Vagina (tissue), 2 donors: Measurements from ENCODE around the gene SH3BP5. TPM values are rescaled to one million over a fixed set of nuclear protein-coding genes. Genes with fewer than 3 reads are reported as not detected.

Experiments used
- DNase-seq, 2 donors: peaks; one replicate each; pipeline ENCODE4 v3.0.0-alpha.2; 2017; ENCODE audit errors: extremely low spot score in 2 of 2
- H3K27ac ChIP-seq: fragments of 200-600 bp; sonication (generic); one replicate; pipeline ENCODE4 v1.5.1; 2019
- H3K27me3 ChIP-seq: fragments of 200-600 bp; sonication (generic); one replicate; pipeline ENCODE4 v1.5.1; 2019
- H3K36me3 ChIP-seq, 2 donors: fragments of 200-600 bp; sonication (generic); one replicate each; pipeline ENCODE4 v1.5.1; 2017 to 2019
- H3K4me1 ChIP-seq: fragments of 200-600 bp; sonication (generic); one replicate; pipeline ENCODE4 v1.5.1; 2019
- H3K4me3 ChIP-seq, 2 donors: fragments of 200-600 bp; sonication (generic); 1 replicate in 1 of 2; 2 replicates in 1 of 2; pipeline ENCODE4 v1.5.1; 2016 to 2019
- H3K9me3 ChIP-seq: fragments of 200-600 bp; sonication (generic); one replicate; pipeline ENCODE4 v1.5.1; 2019
- POLR2A ChIP-seq, 2 donors: fragments of 450-650 bp; IDR thresholded peaks; one replicate each; pipeline ENCODE4 v1.6.1; 2017; ENCODE audit warnings: antibody characterized with exemption in 2 of 2, mild to moderate bottlenecking in 2 of 2, moderate library complexity in 2 of 2
- POLR2AphosphoS5 ChIP-seq, 2 donors: sonication (generic); formaldehyde crosslinking; IDR thresholded peaks; one replicate each; pipeline ENCODE4 v1.9.0; 2017; ENCODE audit warnings: antibody characterized with exemption in 2 of 2, mild to moderate bottlenecking in 2 of 2, low read depth in 1 of 2; ENCODE audit not compliant: insufficient read depth in 1 of 2
- intact Hi-C: fragments of 100-400 bp; cut with DNase I; formaldehyde crosslinking; loops from one replicate; pipeline ENCODE4 v1.15.1; 2023
- total RNA-seq: library from RNA; depleted of rRNA; stranded (reverse); fragments of >200 nt; gene quantifications from one replicate; pipeline ENCODE4 v1.2.3, GENCODE V29; 2016
- TF ChIP-seq, protein P1 (sequence below), 3 experiments: fragments of 450-650 bp in 2 of 3; fragments of 200-600 bp in 1 of 3; sonication (generic) in 1 of 3; IDR thresholded peaks; one replicate each; pipeline ENCODE4 v1.5.1; 2017 to 2019; ENCODE audit warnings: antibody characterized with exemption in 3 of 3, mild to moderate bottlenecking in 2 of 3, moderate library complexity in 2 of 3

The SH3BP5 gene
- total RNA-seq, 1 donor from 2014 or later = 78.6 TPM

- DNase-seq = no peak
- Histone ChIP-seq H3K9me3 (no peaks in the 10 kb centered on the region), H3K27me3 (no peaks in the 10 kb centered on the region), H3K36me3 (peaks cover 0 to 77% of the 10 kb centered on the region in 2 donors), H3K4me1 (no peaks in the 10 kb centered on the region), H3K4me3 (no peak overlapping the region), H3K27ac (no peak overlapping the region)
- no peak for TF ChIP-seq POLR2A (IDR thresholded peaks at IDR 0.05)
- TF ChIP-seq, protein P1, sequence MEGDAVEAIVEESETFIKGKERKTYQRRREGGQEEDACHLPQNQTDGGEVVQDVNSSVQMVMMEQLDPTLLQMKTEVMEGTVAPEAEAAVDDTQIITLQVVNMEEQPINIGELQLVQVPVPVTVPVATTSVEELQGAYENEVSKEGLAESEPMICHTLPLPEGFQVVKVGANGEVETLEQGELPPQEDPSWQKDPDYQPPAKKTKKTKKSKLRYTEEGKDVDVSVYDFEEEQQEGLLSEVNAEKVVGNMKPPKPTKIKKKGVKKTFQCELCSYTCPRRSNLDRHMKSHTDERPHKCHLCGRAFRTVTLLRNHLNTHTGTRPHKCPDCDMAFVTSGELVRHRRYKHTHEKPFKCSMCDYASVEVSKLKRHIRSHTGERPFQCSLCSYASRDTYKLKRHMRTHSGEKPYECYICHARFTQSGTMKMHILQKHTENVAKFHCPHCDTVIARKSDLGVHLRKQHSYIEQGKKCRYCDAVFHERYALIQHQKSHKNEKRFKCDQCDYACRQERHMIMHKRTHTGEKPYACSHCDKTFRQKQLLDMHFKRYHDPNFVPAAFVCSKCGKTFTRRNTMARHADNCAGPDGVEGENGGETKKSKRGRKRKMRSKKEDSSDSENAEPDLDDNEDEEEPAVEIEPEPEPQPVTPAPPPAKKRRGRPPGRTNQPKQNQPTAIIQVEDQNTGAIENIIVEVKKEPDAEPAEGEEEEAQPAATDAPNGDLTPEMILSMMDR (IDR thresholded peaks at IDR 0.05) = no peak
- TF ChIP-seq POLR2AphosphoS5 (IDR thresholded peaks at IDR 0.05; ENCODE audit: insufficient read depth in 1 of 2, low read depth in 1 of 2) = no peak
- intact Hi-C loops = no loop called here
Measured at GRCh38 chr3:15220661-15221060, 111.7 kb downstream of the SH3BP5 start.

- no peaks in the 10 kb centered on the region for H3K4me1 ChIP-seq
- H3K27me3 ChIP-seq = no peaks in the 10 kb centered on the region
- TF ChIP-seq, protein P1 (IDR thresholded peaks at IDR 0.05) = no peak
- TF ChIP-seq POLR2A (IDR thresholded peaks at IDR 0.05) (no peak), POLR2AphosphoS5 (IDR thresholded peaks at IDR 0.05; ENCODE audit: insufficient read depth in 1 of 2, low read depth in 1 of 2) (no peak)
- H3K9me3 ChIP-seq = no peaks in the 10 kb centered on the region
- intact Hi-C loops = no loop called here
- peaks cover 0 to 81% of the 10 kb centered on the region in 2 donors for H3K36me3 ChIP-seq
- no peak overlapping the region for H3K27ac ChIP-seq
- no peak for DNase-seq
- H3K4me3 ChIP-seq = no peak overlapping the region
Measured at GRCh38 chr3:15220056-15220455, 112.3 kb downstream of the SH3BP5 start.

GRCh38 chr3:15218689-15219088 lies 113.7 kb downstream of the SH3BP5 start:
- no peak overlapping the region for H3K27ac ChIP-seq
- H3K36me3 ChIP-seq = peaks cover 0 to 82% of the 10 kb centered on the region in 2 donors
- H3K4me3 ChIP-seq = no peak overlapping the region
- H3K27me3 ChIP-seq = no peaks in the 10 kb centered on the region
- no peak for TF ChIP-seq POLR2A (IDR thresholded peaks at IDR 0.05)
- no peak for TF ChIP-seq POLR2AphosphoS5 (IDR thresholded peaks at IDR 0.05; ENCODE audit: insufficient read depth in 1 of 2, low read depth in 1 of 2)
- TF ChIP-seq, protein P1 (IDR thresholded peaks at IDR 0.05) = no peak
- intact Hi-C loops = no loop called here
- H3K4me1 ChIP-seq = no peaks in the 10 kb centered on the region
- no peaks in the 10 kb centered on the region for H3K9me3 ChIP-seq
- DNase-seq = no peak

GRCh38 chr3:15217841-15218267 lies 114.5 kb downstream of the SH3BP5 start:
- peaks cover 0 to 82% of the 10 kb centered on the region in 2 donors for H3K36me3 ChIP-seq
- H3K9me3 ChIP-seq = no peaks in the 10 kb centered on the region
- DNase-seq = no peak
- TF ChIP-seq POLR2A (IDR thresholded peaks at IDR 0.05) (no peak), POLR2AphosphoS5 (IDR thresholded peaks at IDR 0.05; ENCODE audit: insufficient read depth in 1 of 2, low read depth in 1 of 2) (no peak)
- TF ChIP-seq, protein P1 (IDR thresholded peaks at IDR 0.05) = no peak
- H3K27ac ChIP-seq = no peak overlapping the region
- H3K27me3 ChIP-seq = no peaks in the 10 kb centered on the region
- H3K4me1 ChIP-seq = no peaks in the 10 kb centered on the region
- H3K4me3 ChIP-seq = no peak overlapping the region
- intact Hi-C loops = no loop called here

DNA sequence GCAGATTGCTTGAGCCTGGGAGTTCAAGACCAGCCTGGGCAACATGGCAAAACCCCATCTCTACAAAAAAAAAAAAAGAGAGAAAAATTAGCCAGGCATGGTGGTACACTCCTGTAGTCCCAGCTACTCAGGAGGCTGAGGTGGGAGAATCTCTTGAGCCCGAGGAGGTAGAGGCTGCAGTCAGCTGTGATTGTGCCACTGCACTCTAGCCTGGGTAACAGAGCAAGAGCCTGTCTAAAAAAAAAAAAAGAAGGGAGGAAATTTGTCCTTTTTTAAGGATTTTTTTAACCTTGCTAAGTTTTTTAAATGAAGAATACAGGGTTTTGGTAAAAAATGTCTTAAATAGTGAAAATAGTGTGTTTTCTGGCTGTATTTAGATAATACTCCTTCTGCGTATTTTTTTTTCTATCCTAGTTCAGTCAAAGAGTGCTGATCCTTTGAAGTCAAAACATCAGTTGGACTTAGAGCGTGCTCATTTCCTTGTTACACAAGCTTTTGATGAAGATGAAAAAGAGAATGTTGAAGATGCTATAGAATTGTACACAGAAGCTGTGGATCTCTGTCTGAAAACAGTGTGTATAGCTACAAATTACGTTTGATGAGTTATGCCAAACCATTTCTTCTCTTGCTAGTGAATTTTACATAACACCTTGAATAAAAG lies 115.2 kb downstream of the SH3BP5 start:
- peaks cover 0 to 82% of the 10 kb centered on the region in 2 donors for H3K36me3 ChIP-seq
- DNase-seq = no peak
- H3K27me3 ChIP-seq = no peaks in the 10 kb centered on the region
- intact Hi-C loops = no loop called here
- no peak overlapping the region for H3K27ac ChIP-seq
- H3K9me3 ChIP-seq = no peaks in the 10 kb centered on the region
- H3K4me3 ChIP-seq = no peak overlapping the region
- H3K4me1 ChIP-seq = peaks cover 2% of the 10 kb centered on the region
- no peak for TF ChIP-seq POLR2AphosphoS5 (IDR thresholded peaks at IDR 0.05; ENCODE audit: insufficient read depth in 1 of 2, low read depth in 1 of 2)
- TF ChIP-seq, protein P1 (IDR thresholded peaks at IDR 0.05) = no peak
